GM23338 (cell line): ENCODE data around the gene OVOL3. TPM values are rescaled to one million over a fixed set of nuclear protein-coding genes. Genes with fewer than 3 reads are reported as not detected.

Source experiments
- ATAC-seq: fragments of 200-7000 bp; cut with Tn5 transposase; 3 replicates; pipeline ENCODE4 v1.9.1; 2020
- DNase-seq: peaks from one replicate; pipeline ENCODE4 v3.0.0-alpha.2; 2015; ENCODE audit warnings: low spot score
- H2AFZ ChIP-seq: fragments of 200-600 bp; sonication (generic); 2 replicates; pipeline ENCODE4 v1.8.0; 2016; ENCODE audit warnings: antibody characterized with exemption, mild to moderate bottlenecking, moderate library complexity
- H3F3A ChIP-seq: fragments of 200-600 bp; sonication (generic); replicated peaks from 2 replicates; pipeline ENCODE4 v1.8.0; 2017; ENCODE audit warnings: antibody characterized with exemption, mixed run types, low read depth
- H3K27ac ChIP-seq: fragments of 200-600 bp; sonication (generic); 2 replicates; pipeline ENCODE4 v1.6.1; 2016; ENCODE audit warnings: low read depth
- H3K27me3 ChIP-seq: fragments of 200-600 bp; sonication (generic); 2 replicates; pipeline ENCODE4 v1.8.0; 2016; ENCODE audit warnings: mild to moderate bottlenecking, mixed run types, moderate library complexity; ENCODE audit not compliant: insufficient read depth
- H3K36me3 ChIP-seq: fragments of 200-600 bp; sonication (generic); 2 replicates; pipeline ENCODE4 v1.8.0; 2016; ENCODE audit warnings: mild to moderate bottlenecking; ENCODE audit not compliant: insufficient read depth
- H3K4me1 ChIP-seq: fragments of 200-600 bp; sonication (generic); 2 replicates; pipeline ENCODE4 v1.8.0; 2016; ENCODE audit warnings: mild to moderate bottlenecking, moderate library complexity; ENCODE audit not compliant: insufficient read depth
- H3K4me2 ChIP-seq: fragments of 200-600 bp; sonication (generic); 2 replicates; pipeline ENCODE4 v1.7.1; 2017; ENCODE audit warnings: mixed run types
- H3K4me3 ChIP-seq: fragments of 200-600 bp; sonication (generic); 2 replicates; pipeline ENCODE4 v1.6.1; 2016; ENCODE audit warnings: mixed run types
- H3K79me2 ChIP-seq: fragments of 200-600 bp; sonication (generic); replicated peaks from 2 replicates; pipeline ENCODE4 v1.8.0; 2017; ENCODE audit warnings: mild to moderate bottlenecking; ENCODE audit not compliant: insufficient read depth
- H3K9me2 ChIP-seq: fragments of 200-600 bp; sonication (generic); 2 replicates; pipeline ENCODE4 v1.8.0; 2017; ENCODE audit not compliant: insufficient read depth
- H4K20me1 ChIP-seq: fragments of 200-600 bp; sonication (generic); replicated peaks from 2 replicates; pipeline ENCODE4 v1.8.0; 2017; ENCODE audit warnings: mild to moderate bottlenecking; ENCODE audit not compliant: insufficient read depth
- H3K27ac Mint-ChIP-seq: 2 replicates; pipeline ENCODE4 v1.8.0; 2020; ENCODE audit warnings: inconsistent platforms, mild to moderate bottlenecking, moderate library complexity, mixed read lengths
- H3K27me3 Mint-ChIP-seq: 3 replicates; pipeline ENCODE4 v1.8.0; 2022; ENCODE audit warnings: low read depth, mild to moderate bottlenecking, moderate library complexity, mixed read lengths, inconsistent platforms; ENCODE audit not compliant: insufficient read depth, poor library complexity
- H3K36me3 Mint-ChIP-seq: 3 replicates; pipeline ENCODE4 v1.8.0; 2021; ENCODE audit warnings: low read depth, mild to moderate bottlenecking, inconsistent platforms, moderate library complexity, mixed read lengths
- H3K4me1 Mint-ChIP-seq: 3 replicates; pipeline ENCODE4 v1.8.0; 2020; ENCODE audit warnings: mild to moderate bottlenecking, inconsistent platforms, mixed read lengths
- H3K4me3 Mint-ChIP-seq: 3 replicates; pipeline ENCODE4 v1.8.0; 2021; ENCODE audit warnings: moderate library complexity, mild to moderate bottlenecking, inconsistent platforms, mixed read lengths
- H3K9me3 Mint-ChIP-seq: 3 replicates; pipeline ENCODE4 v1.8.0; 2020; ENCODE audit warnings: moderate library complexity, mild to moderate bottlenecking, inconsistent platforms, mixed read lengths
- CREB1 ChIP-seq: fragments of 250-450 bp; sonication (Bioruptor Pico); IDR thresholded peaks from 2 replicates; pipeline ENCODE4 v1.5.0; 2020; ENCODE audit warnings: low read depth, mild to moderate bottlenecking, moderate library complexity
- CTCF ChIP-seq, 2 experiments: fragments of 200-600 bp in 1 of 2; sonication (generic) in 1 of 2; conservative IDR thresholded peaks; 2 replicates each; pipeline versions ENCODE4 v1.5.1 to v1.6.1; 2016 to 2017; ENCODE audit warnings: antibody characterized with exemption in 2 of 2, low read depth in 2 of 2, mild to moderate bottlenecking in 2 of 2, moderate library complexity in 1 of 2
- ETS1 ChIP-seq: IDR thresholded peaks from 2 replicates; pipeline ENCODE4 v1.6.1; 2016; ENCODE audit warnings: antibody characterized with exemption
- EZH2 ChIP-seq: fragments of 200-600 bp; sonication (generic); IDR thresholded peaks from one replicate; pipeline ENCODE4 v1.8.0; 2017; ENCODE audit warnings: antibody characterized with exemption, mild to moderate bottlenecking, low read depth; ENCODE audit not compliant: unreplicated experiment
- EZH2phosphoT487 ChIP-seq: fragments of 200-600 bp; sonication (generic); IDR thresholded peaks from one replicate; pipeline ENCODE4 v1.8.1; 2018; ENCODE audit warnings: antibody characterized with exemption; ENCODE audit not compliant: unreplicated experiment
- JUNB ChIP-seq: IDR thresholded peaks from one replicate; pipeline ENCODE4 v1.6.1; 2016; ENCODE audit warnings: antibody characterized with exemption; ENCODE audit not compliant: unreplicated experiment
- NANOG ChIP-seq: IDR thresholded peaks from 2 replicates; pipeline ENCODE4 v1.6.1; 2016; ENCODE audit warnings: antibody characterized with exemption, borderline replicate concordance
- POLR2AphosphoS5 ChIP-seq: IDR thresholded peaks from 2 replicates; pipeline ENCODE4 v1.6.1; 2016; ENCODE audit warnings: antibody characterized with exemption, low read depth
- REST ChIP-seq: IDR thresholded peaks from one replicate; pipeline ENCODE4 v1.6.1; 2018; ENCODE audit warnings: antibody characterized with exemption; ENCODE audit not compliant: unreplicated experiment
- STAT1 ChIP-seq: IDR thresholded peaks from one replicate; pipeline ENCODE4 v1.6.1; 2016; ENCODE audit warnings: antibody characterized with exemption; ENCODE audit not compliant: unreplicated experiment
- ZNF114 ChIP-seq: fragments of 250-450 bp; sonication (Bioruptor Pico); IDR thresholded peaks from 2 replicates; pipeline ENCODE4 v1.5.0; 2020; ENCODE audit warnings: mild to moderate bottlenecking, moderate library complexity
- ZNF331 ChIP-seq: fragments of 250-450 bp; sonication (Bioruptor Pico); IDR thresholded peaks from 2 replicates; pipeline ENCODE4 v1.5.0; 2020; ENCODE audit warnings: low read depth, mild to moderate bottlenecking, moderate library complexity
- ZNF462 ChIP-seq: fragments of 250-450 bp; sonication (Bioruptor Pico); IDR thresholded peaks from 2 replicates; pipeline ENCODE4 v1.5.0; 2020; ENCODE audit warnings: mild to moderate bottlenecking, moderate library complexity
- polyA plus RNA-seq: library from polyadenylated mRNA; unstranded; fragments of >200 nt; fragmentation: Nextera tagmentation; extraction: Ambion mirVana; gene quantifications from 2 replicates; pipeline ENCODE4 v1.2.1, GENCODE V29; 2016
- total RNA-seq: library from RNA; depleted of rRNA; stranded (reverse); fragments of >200 nt; shearing (Covaris generic); gene quantifications from 2 replicates; pipeline ENCODE4 v1.2.3, GENCODE V29; 2014

Gene OVOL3
- total and polyA plus RNA-seq, 2 experiments from 2014 or later = not detected

- H3K27ac Mint-ChIP-seq = no peak overlapping the region
- no peaks in the 10 kb centered on the region; the same call in 1 of the 2 replicates for H4K20me1 ChIP-seq
- H3K4me1 Mint-ChIP-seq = no peaks in the 10 kb centered on the region
- H3K4me3 Mint-ChIP-seq = no peak overlapping the region
- no peak for TF ChIP-seq CTCF (conservative IDR thresholded peaks at IDR 0.05; ENCODE audit: low read depth in 2 of 2)
- no peak for TF ChIP-seq EZH2phosphoT487
- TF ChIP-seq REST = no peak
- no peak for TF ChIP-seq ZNF331
- TF ChIP-seq ZNF462 = no peak
- TF ChIP-seq POLR2AphosphoS5 = no peak
- TF ChIP-seq ZNF114 (CRISPR knock-in tag) = no peak
- no peak for TF ChIP-seq EZH2
- TF ChIP-seq ETS1 = no peak
- TF ChIP-seq CREB1 (CRISPR knock-in tag) = no peak
- TF ChIP-seq JUNB = no peak
- no peak for TF ChIP-seq STAT1
- TF ChIP-seq NANOG = no peak
- peaks cover 22% of the 10 kb centered on the region for H3K36me3 ChIP-seq
- H3K27me3 Mint-ChIP-seq = peaks cover 5% of the 10 kb centered on the region
- no peaks in the 10 kb centered on the region for H3K9me2 ChIP-seq
- no peaks in the 10 kb centered on the region for H3K79me2 ChIP-seq
- H3K4me3 ChIP-seq = no peak overlapping the region
- no peak overlapping the region for H3K27ac ChIP-seq
- H2AFZ ChIP-seq = no peak overlapping the region
- H3K27me3 ChIP-seq = no peaks in the 10 kb centered on the region
- no peaks in the 10 kb centered on the region for H3K9me3 Mint-ChIP-seq
- H3K36me3 Mint-ChIP-seq = peaks cover 75% of the 10 kb centered on the region
- ATAC-seq = no peak
- no peak for DNase-seq
- H3F3A ChIP-seq = 0 out of 2 replicates have a peak, but pooled peaks cover 2% of the 10 kb centered on the region
- no peak overlapping the region for H3K4me2 ChIP-seq
- no peaks in the 10 kb centered on the region for H3K4me1 ChIP-seq
Observed at GRCh38 chr19:36092566-36092965, 18.4 kb upstream of the OVOL3 start.
